Fibroblast of skin of right biceps (primary cell): ENCODE data around the gene NDRG3.
"Not testable (repeated sequence)": the region's sequence is repeated elsewhere in the genome, so short reads cannot be mapped to it uniquely, and the experiment has no call there.

ENCODE experiments used
- DNase-seq: peaks from one replicate; pipeline ENCODE4 v3.0.0-alpha.2; 2013

NDRG3 gene

GRCh38 chr20:36641506-36641843 lies 104.4 kb downstream of the NDRG3 start:
- no peak for DNase-seq

- not testable (repeated sequence) for DNase-seq
Observed at GRCh38 chr20:36638876-36639400, 107.0 kb downstream of the NDRG3 start.

- DNase-seq, result no peak
Observed at GRCh38 chr20:36634342-36634741, 111.5 kb downstream of the NDRG3 start.

- DNase-seq, result no peak
Observed at GRCh38 chr20:36633285-36633772, 112.6 kb downstream of the NDRG3 start.

- no peak for DNase-seq
Observed at GRCh38 chr20:36632487-36633284, 113.2 kb downstream of the NDRG3 start.

- no peak for DNase-seq
Observed at GRCh38 chr20:36632147-36632486, 113.8 kb downstream of the NDRG3 start.

GRCh38 chr20:36631646-36632045 lies 114.2 kb downstream of the NDRG3 start:
- peak; percentile 11 for DNase-seq

GRCh38 chr20:36629719-36630681 lies 115.9 kb downstream of the NDRG3 start:
- peak; percentile 17 for DNase-seq

- no peak for DNase-seq
Observed at GRCh38 chr20:36628076-36628475, 117.8 kb downstream of the NDRG3 start.

- no peak for DNase-seq
Observed at GRCh38 chr20:36624944-36625324, 121.0 kb downstream of the NDRG3 start.

- no peak for DNase-seq
Observed at GRCh38 chr20:36624068-36624943, 121.6 kb downstream of the NDRG3 start.

GRCh38 chr20:36623444-36623843 lies 122.4 kb downstream of the NDRG3 start:
- no peak for DNase-seq

- DNase-seq, result no peak
Observed at GRCh38 chr20:36620917-36621316, 125.0 kb downstream of the NDRG3 start.

- DNase-seq, result no peak
Observed at GRCh38 chr20:36614781-36615557, 130.9 kb downstream of the NDRG3 start.

GRCh38 chr20:36613974-36614373 lies 131.9 kb downstream of the NDRG3 start:
- no peak for DNase-seq

- DNase-seq, result no peak
Observed at GRCh38 chr20:36611625-36612024, 134.3 kb downstream of the NDRG3 start.

- DNase-seq, result not testable (repeated sequence)
Observed at GRCh38 chr20:36608388-36608728, 137.5 kb downstream of the NDRG3 start.

GRCh38 chr20:36607586-36608387 lies 138.1 kb downstream of the NDRG3 start:
- DNase-seq, result no peak

- no peak for DNase-seq
Observed at GRCh38 chr20:36606158-36607066, 139.5 kb downstream of the NDRG3 start.
